Measurements from ENCODE around the gene ZNF614.
"Not testable (repeated sequence)": the region's sequence is repeated elsewhere in the genome, so short reads cannot be mapped to it uniquely, and the experiment has no call there.

DNA sequence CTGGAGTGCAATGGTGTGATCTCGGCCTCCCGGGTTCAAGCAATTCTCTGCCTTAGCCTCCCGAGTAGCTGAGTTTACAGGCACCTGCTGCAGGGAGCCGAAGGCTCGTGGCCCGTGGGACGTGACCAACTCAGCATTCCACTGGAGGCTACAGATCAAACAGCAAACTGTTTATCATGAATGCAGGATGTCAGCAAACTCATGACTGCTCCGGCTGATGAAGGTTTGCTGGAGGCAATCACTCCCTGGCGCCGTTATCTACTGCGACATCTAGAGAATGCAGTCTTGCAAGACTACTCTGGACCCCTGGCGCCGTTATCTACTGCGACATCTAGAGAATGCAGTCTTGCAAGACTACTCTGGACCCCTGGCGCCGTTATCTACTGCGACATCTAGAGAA lies 52.4 kb downstream of the ZNF614 start:
- TF ChIP-seq EP300 (IDR thresholded peaks at IDR 0.05); CTCF (IDR thresholded peaks at IDR 0.05); KDM5A (IDR thresholded peaks at IDR 0.05); FOXS1 (CRISPR knock-in tag; IDR thresholded peaks at IDR 0.05); POLR2AphosphoS2 (conservative IDR thresholded peaks at IDR 0.05; ENCODE audit: low read length); CEBPB (IDR thresholded peaks at IDR 0.05): not testable (repeated sequence)
